Measurements from ENCODE around the gene BACE2. TPM values are rescaled to one million over a fixed set of nuclear protein-coding genes. Genes with fewer than 3 reads are reported as not detected.

BACE2 gene
- total and polyA plus RNA-seq, 2 donors (not counting 1 experiment from before 2014, with no cell fraction given), result 18.4 to 40.8 TPM

GRCh38 chr21:41211060-41211805 lies 43.3 kb downstream of the BACE2 start:
- Mint-ChIP-seq H3K27me3 (no peaks in the 10 kb centered on the region), H3K27ac (no peak overlapping the region), H3K9me3 (ENCODE audit: insufficient read depth) (no peaks in the 10 kb centered on the region), H3K4me1 (peaks cover 26% of the 10 kb centered on the region), H3K4me3 (no peak overlapping the region)
- Histone ChIP-seq H3K4me2 (replicated peaks; ENCODE audit: low read depth, low read length, poor library complexity, severe bottlenecking) (no peak overlapping the region), H4K20me1 (ENCODE audit: control insufficient read depth, insufficient read depth, low read length, poor library complexity, severe bottlenecking) (no peaks in the 10 kb centered on the region), H3K27me3 (replicated peaks in 1 of 4; ENCODE audit: control extremely low read depth in 1 of 4, control insufficient read depth in 3 of 4, insufficient read depth in 4 of 4, low read length in 3 of 4) (no peaks in the 10 kb centered on the region), H3K4me1 (ENCODE audit: control insufficient read depth in 2 of 2, insufficient read depth in 2 of 2, low read length in 2 of 2) (peaks cover 7 to 9% of the 10 kb centered on the region in 2 donors), H3K9me3 (ENCODE audit: control extremely low read depth in 1 of 3, control insufficient read depth in 2 of 3, insufficient read depth in 1 of 3, low read length in 2 of 3) (no peaks in the 10 kb centered on the region), H3K79me2 (ENCODE audit: control insufficient read depth, insufficient read depth, low read length) (peaks cover 3% of the 10 kb centered on the region), H3K9ac (ENCODE audit: low read length) (no peak overlapping the region), H3K4me3 (ENCODE audit: control extremely low read depth in 1 of 5, extremely low read depth in 1 of 5, insufficient read depth in 1 of 5, low read depth in 2 of 5, low read length in 4 of 5) (no peak overlapping the region), H2AFZ (ENCODE audit: insufficient read depth, low read depth, low read length, poor library complexity, severe bottlenecking) (no peak overlapping the region), H3K36me3 (replicated peaks in 1 of 2; ENCODE audit: control extremely low read depth in 1 of 2, control insufficient read depth in 1 of 2, extremely low read depth in 1 of 2, insufficient read depth in 2 of 2, low read length in 1 of 2) (peaks cover 0 to 3% of the 10 kb centered on the region in 2 experiments), H3K27ac (ENCODE audit: low read length in 2 of 2) (no peak overlapping the region)
- ChIA-PET CTCF (interaction anchor here (1.2 to 1.6 kb wide), 2 partner anchors 14 to 72 kb away, joined by 3 to 5 read pairs; no protein-coding TSS in a partner anchor), POLR2A (no interaction called here)
- ATAC-seq (ENCODE audit: low read depth) (no peak), DNase-seq (no peak)
- WGBS (ENCODE audit: insufficient coverage), result no CpG with 5 or more reads among the region's 8 CpGs
- TF ChIP-seq EZH2 (IDR thresholded peaks at IDR 0.05; ENCODE audit: borderline replicate concordance, insufficient read depth, low read depth, low read length, poor library complexity, severe bottlenecking) (no peak), CTCF (IDR thresholded peaks at IDR 0.05) (no peak)
- intact Hi-C loops (cut with micrococcal nuclease), result no loop called here

- no peak for ATAC-seq (ENCODE audit: low read depth)
- Histone ChIP-seq H3K9me3 (ENCODE audit: control extremely low read depth in 1 of 3, control insufficient read depth in 2 of 3, insufficient read depth in 1 of 3, low read length in 2 of 3) (no peaks in the 10 kb centered on the region), H3K36me3 (replicated peaks in 1 of 2; ENCODE audit: control extremely low read depth in 1 of 2, control insufficient read depth in 1 of 2, extremely low read depth in 1 of 2, insufficient read depth in 2 of 2, low read length in 1 of 2) (peaks cover 0 to 3% of the 10 kb centered on the region in 2 experiments), H3K9ac (ENCODE audit: low read length) (no peak overlapping the region), H3K27ac (ENCODE audit: low read length in 2 of 2) (no peak overlapping the region), H3K79me2 (ENCODE audit: control insufficient read depth, insufficient read depth, low read length) (peaks cover 3% of the 10 kb centered on the region), H2AFZ (ENCODE audit: insufficient read depth, low read depth, low read length, poor library complexity, severe bottlenecking) (no peak overlapping the region), H3K4me2 (replicated peaks; ENCODE audit: low read depth, low read length, poor library complexity, severe bottlenecking) (no peak overlapping the region), H3K4me1 (ENCODE audit: control insufficient read depth in 2 of 2, insufficient read depth in 2 of 2, low read length in 2 of 2) (peaks cover 5 to 7% of the 10 kb centered on the region in 2 donors), H4K20me1 (ENCODE audit: control insufficient read depth, insufficient read depth, low read length, poor library complexity, severe bottlenecking) (no peaks in the 10 kb centered on the region), H3K4me3 (ENCODE audit: control extremely low read depth in 1 of 5, extremely low read depth in 1 of 5, insufficient read depth in 1 of 5, low read depth in 2 of 5, low read length in 4 of 5) (no peak overlapping the region), H3K27me3 (replicated peaks in 1 of 4; ENCODE audit: control extremely low read depth in 1 of 4, control insufficient read depth in 3 of 4, insufficient read depth in 4 of 4, low read length in 3 of 4) (no peaks in the 10 kb centered on the region)
- 83% methylated on average over 1 of the region's 5 CpGs for WGBS (ENCODE audit: insufficient coverage)
- no peak for DNase-seq
- Mint-ChIP-seq H3K27ac (no peak overlapping the region), H3K9me3 (ENCODE audit: insufficient read depth) (no peaks in the 10 kb centered on the region), H3K27me3 (no peaks in the 10 kb centered on the region), H3K4me3 (no peak overlapping the region), H3K4me1 (peaks cover 25% of the 10 kb centered on the region)
- TF ChIP-seq CTCF (IDR thresholded peaks at IDR 0.05) (no peak), EZH2 (IDR thresholded peaks at IDR 0.05; ENCODE audit: borderline replicate concordance, insufficient read depth, low read depth, low read length, poor library complexity, severe bottlenecking) (no peak)
- intact Hi-C loops (cut with micrococcal nuclease), result no loop called here
- CTCF ChIA-PET, result interaction anchor here (0.7 kb wide), 1 partner anchor 70 kb away, joined by 4 read pairs; no protein-coding TSS in a partner anchor
- POLR2A ChIA-PET, result no interaction called here
These were observed 45.1 kb downstream of the BACE2 start for GRCh38 chr21:41213021-41213420.
